ENCODE data around the gene MRPS18A. TPM values are rescaled to one million over a fixed set of nuclear protein-coding genes. Genes with fewer than 3 reads are reported as not detected.

Gene MRPS18A
- total RNA-seq, 2 experiments from 2014 or later, result 45.4 to 52.9 TPM

DNA sequence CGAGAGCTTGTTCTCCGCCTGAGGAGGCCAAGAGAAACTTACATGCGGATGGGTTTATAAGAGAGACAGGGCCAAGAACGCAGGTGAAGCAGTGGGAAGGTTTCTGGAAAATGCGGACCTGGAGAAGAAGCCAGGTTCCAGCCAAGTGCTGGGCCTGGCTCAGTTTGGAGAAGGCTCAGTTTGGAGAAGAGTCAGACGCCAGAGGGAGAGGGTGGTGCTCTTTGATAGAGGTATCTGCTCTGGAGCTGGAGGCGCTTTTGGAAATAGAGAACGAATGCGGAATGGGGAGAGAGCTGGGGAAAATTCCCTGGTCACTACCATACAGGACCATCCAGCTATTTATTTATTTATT lies 42.0 kb downstream of the MRPS18A start:
- Mint-ChIP-seq H3K4me3 (peak overlapping the region; percentile 71), H3K4me1 (ENCODE audit: low read depth) (peaks cover 10% of the 10 kb centered on the region), H3K27ac (peak overlapping the region; percentile 17), H3K9me3 (no peaks in the 10 kb centered on the region), H3K36me3 (ENCODE audit: low read depth) (peaks cover 7% of the 10 kb centered on the region), H3K27me3 (no peaks in the 10 kb centered on the region)
- TF ChIP-seq, protein P1, sequence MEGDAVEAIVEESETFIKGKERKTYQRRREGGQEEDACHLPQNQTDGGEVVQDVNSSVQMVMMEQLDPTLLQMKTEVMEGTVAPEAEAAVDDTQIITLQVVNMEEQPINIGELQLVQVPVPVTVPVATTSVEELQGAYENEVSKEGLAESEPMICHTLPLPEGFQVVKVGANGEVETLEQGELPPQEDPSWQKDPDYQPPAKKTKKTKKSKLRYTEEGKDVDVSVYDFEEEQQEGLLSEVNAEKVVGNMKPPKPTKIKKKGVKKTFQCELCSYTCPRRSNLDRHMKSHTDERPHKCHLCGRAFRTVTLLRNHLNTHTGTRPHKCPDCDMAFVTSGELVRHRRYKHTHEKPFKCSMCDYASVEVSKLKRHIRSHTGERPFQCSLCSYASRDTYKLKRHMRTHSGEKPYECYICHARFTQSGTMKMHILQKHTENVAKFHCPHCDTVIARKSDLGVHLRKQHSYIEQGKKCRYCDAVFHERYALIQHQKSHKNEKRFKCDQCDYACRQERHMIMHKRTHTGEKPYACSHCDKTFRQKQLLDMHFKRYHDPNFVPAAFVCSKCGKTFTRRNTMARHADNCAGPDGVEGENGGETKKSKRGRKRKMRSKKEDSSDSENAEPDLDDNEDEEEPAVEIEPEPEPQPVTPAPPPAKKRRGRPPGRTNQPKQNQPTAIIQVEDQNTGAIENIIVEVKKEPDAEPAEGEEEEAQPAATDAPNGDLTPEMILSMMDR (IDR thresholded peaks at IDR 0.05), result no peak
- ATAC-seq, result peak; percentile 5
- intact Hi-C loops (cut with micrococcal nuclease), result no loop called here
- ChIA-PET POLR2A (interaction anchor here (0.9 to 4.0 kb wide), 3 partner anchors 10 to 16 kb away, joined by 3 to 15 read pairs (median 5); partner anchors contain the start of gene MAD2L1BP), CTCF (interaction anchor here (0.9 to 5.5 kb wide), 5 partner anchors 8 to 434 kb away, joined by 3 to 38 read pairs (median 3); no protein-coding TSS in a partner anchor)
- DNase-seq, result no peak

DNA sequence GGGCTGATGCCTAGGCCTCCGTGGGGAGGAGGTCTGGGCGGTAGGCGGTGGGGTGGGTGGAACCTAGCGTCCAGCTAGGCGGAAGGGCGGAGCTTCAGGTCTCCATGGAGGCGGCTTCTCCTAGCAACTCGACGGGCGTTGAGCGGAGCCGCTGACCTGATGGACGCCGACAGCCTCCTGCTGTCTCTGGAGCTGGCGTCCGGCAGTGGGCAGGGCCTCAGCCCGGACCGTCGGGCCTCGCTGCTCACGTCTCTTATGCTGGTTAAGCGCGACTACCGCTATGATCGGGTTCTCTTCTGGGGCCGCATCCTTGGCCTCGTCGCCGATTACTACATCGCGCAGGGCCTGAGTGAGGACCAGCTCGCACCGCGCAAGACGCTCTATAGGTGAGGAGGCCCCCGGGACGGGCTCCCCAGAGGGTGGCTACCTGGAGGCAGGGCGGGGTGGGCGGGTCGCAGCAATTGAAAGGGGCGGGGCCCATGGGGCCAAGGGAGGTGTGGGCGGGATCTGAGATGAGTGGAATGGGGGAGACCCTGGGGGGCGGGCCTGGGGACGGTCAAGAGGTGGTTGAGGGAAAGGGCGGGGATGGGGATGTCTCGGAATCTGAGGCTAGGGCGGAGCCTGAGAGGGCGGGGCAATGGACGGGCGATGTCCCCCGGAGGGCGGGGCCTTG lies 42.5 kb downstream of the MRPS18A start, which contains the start of gene RSPH9:
Gene RSPH9 (plus strand): TSS at position 97 of the 673 bp plus-strand sequence. CDS start 63 bp downstream, at position 160.
- DNase-seq, result peak; percentile 84
- peak within 1 kb of the TSS; percentile 71 for H3K4me3 Mint-ChIP-seq
- no peaks in the 10 kb centered on the region for H3K27me3 Mint-ChIP-seq
- peaks cover 12% of the 10 kb centered on the region for H3K36me3 Mint-ChIP-seq (ENCODE audit: low read depth)
- ChIA-PET POLR2A (interaction anchor here (0.9 to 4.0 kb wide), 4 partner anchors 9 to 24 kb away, joined by 3 to 15 read pairs (median 5); partner anchors contain the start of gene MAD2L1BP), CTCF (interaction anchor here (0.9 to 5.5 kb wide), 5 partner anchors 8 to 434 kb away, joined by 3 to 38 read pairs (median 3); no protein-coding TSS in a partner anchor)
- H3K4me1 Mint-ChIP-seq (ENCODE audit: low read depth), result peaks cover 14% of the 10 kb centered on the region
- TF ChIP-seq, protein P1 (IDR thresholded peaks at IDR 0.05), result no peak
- peak; percentile 94 for ATAC-seq
- no peaks in the 10 kb centered on the region for H3K9me3 Mint-ChIP-seq
- H3K27ac Mint-ChIP-seq, result peak within 1 kb of the TSS; percentile 17
- intact Hi-C loops (cut with micrococcal nuclease), result no loop called here

DNA sequence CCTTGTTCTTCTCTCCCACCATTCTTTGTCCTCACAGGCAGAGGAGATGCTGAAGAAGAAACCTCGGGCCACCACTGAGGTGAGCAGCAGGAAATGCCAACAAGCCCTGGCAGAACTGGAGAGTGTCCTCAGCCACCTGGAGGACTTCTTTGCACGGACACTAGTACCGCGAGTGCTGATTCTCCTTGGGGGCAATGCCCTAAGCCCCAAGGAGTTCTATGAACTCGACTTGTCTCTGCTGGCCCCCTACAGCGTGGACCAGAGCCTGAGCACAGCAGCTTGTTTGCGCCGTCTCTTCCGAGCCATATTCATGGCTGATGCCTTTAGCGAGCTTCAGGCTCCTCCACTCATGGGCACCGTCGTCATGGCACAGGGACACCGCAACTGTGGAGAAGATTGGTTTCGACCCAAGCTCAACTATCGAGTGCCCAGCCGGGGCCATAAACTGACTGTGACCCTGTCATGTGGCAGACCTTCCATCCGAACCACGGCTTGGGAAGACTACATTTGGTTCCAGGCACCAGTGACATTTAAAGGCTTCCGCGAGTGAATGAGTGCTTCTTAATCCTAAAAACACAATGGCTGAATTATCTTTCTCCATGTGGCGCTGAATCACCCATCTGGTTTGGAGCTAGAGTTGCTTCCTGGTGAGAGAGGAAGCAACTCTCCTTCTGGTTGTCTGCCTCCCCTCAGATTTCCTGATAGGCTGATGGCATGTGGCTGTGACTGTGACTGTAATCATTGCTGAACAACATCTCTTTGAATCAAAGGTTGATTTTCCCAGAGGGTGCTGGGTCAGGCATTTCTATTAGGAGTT lies 47.4 kb downstream of the MRPS18A start:
- ATAC-seq, result no peak
- peak overlapping the region; percentile 55 for H3K27ac Mint-ChIP-seq
- intact Hi-C loops (cut with micrococcal nuclease), result no loop called here
- TF ChIP-seq, protein P1 (IDR thresholded peaks at IDR 0.05), result no peak
- no peak for DNase-seq
- H3K27me3 Mint-ChIP-seq, result no peaks in the 10 kb centered on the region
- POLR2A ChIA-PET, result interaction anchor here (1.0 kb wide), 1 partner anchor 9 kb away, joined by 4 read pairs; no protein-coding TSS in a partner anchor
- CTCF ChIA-PET, result interaction anchor here (0.6 to 2.3 kb wide), 2 partner anchors 27 to 32 kb away, joined by 3 to 7 read pairs; no protein-coding TSS in a partner anchor
- no peaks in the 10 kb centered on the region for H3K9me3 Mint-ChIP-seq
- peaks cover 38% of the 10 kb centered on the region for H3K36me3 Mint-ChIP-seq (ENCODE audit: low read depth)
- no peak overlapping the region for H3K4me3 Mint-ChIP-seq
- peaks cover 30% of the 10 kb centered on the region for H3K4me1 Mint-ChIP-seq (ENCODE audit: low read depth)

DNA sequence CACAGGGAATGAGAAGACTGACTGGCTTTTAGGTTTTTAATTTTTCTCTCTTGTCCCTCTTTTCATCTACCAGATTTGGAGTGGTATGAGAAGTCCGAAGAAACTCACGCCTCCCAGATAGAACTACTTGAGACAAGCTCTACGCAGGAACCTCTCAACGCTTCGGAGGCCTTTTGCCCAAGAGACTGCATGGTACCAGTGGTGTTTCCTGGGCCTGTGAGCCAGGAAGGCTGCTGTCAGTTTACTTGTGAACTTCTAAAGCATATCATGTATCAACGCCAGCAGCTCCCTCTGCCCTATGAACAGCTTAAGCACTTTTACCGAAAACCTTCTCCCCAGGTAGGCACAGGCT lies 51.3 kb downstream of the MRPS18A start:
- DNase-seq, result peak; percentile 30
- ChIA-PET POLR2A (interaction anchor here (0.7 to 2.6 kb wide), 6 partner anchors 9 to 205 kb away, joined by 3 to 15 read pairs (median 3); partner anchors contain the start of genes POLH and XPO5), CTCF (interaction anchor here (0.6 to 2.1 kb wide), 11 partner anchors 9 to 443 kb away, joined by 3 to 6 read pairs (median 3); no protein-coding TSS in a partner anchor)
- H3K4me3 Mint-ChIP-seq, result peak overlapping the region; percentile 90
- intact Hi-C loops (cut with micrococcal nuclease), result no loop called here
- peak overlapping the region; percentile 93 for H3K27ac Mint-ChIP-seq
- H3K4me1 Mint-ChIP-seq (ENCODE audit: low read depth), result peaks cover 33% of the 10 kb centered on the region
- TF ChIP-seq, protein P1 (IDR thresholded peaks at IDR 0.05), result no peak
- H3K27me3 Mint-ChIP-seq, result no peaks in the 10 kb centered on the region
- peaks cover 35% of the 10 kb centered on the region for H3K36me3 Mint-ChIP-seq (ENCODE audit: low read depth)
- no peaks in the 10 kb centered on the region for H3K9me3 Mint-ChIP-seq
- peak; percentile 11 for ATAC-seq

Measured in activated CD8-positive, alpha-beta T cell treated with anti-CD3 and anti-CD28 coated beads for 36 hours (primary cell).